Activated T-cell treated with anti-CD3 and anti-CD28 coated beads, Interleukin-2, amount 50 U/mL, for 48 hours (primary cell): Measurements from ENCODE around the gene RAB25.
"Not testable (repeated sequence)": the region's sequence is repeated elsewhere in the genome, so short reads cannot be mapped to it uniquely, and the experiment has no call there.

ENCODE experiments used
- DNase-seq, 2 experiments: peaks; one replicate each; pipeline ENCODE4 v3.0.0-alpha.2; 2020

Gene RAB25

DNA sequence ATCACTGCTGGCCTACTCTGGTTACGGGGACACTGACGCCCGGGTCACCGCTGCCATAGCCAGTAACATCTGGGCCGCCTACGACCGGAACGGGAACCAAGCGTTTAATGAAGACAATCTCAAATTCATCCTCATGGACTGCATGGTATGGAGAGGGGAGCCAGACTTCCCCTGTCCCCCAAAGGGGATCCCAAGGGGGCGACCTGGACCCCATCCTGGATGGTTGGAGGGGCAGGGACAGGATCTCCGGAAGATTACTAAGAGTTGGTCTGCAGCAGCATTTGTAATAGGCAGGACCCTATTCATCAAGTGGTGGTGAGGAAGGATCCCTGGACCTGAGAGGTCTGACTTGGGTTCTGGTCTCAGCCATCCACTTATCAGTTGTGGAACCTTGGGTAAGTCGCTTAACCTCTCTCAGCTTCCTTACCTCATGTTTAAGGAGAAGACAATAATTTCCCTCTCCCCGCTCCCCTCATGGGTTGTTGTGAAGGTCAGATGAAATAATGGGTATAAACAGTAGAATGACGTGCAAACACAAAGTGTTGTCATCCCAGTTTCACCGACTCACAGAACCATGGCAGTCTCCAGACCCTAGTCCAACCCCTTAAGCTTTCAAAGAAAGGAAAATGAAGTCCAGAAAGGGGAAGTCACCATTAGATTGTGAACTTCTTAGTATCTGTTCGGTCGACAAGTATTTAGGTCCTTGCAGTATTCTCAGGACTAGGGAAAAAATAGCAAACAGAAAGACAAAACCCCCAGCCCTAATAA, 5.5 kb upstream of the RAB25 start:
- no peak for DNase-seq

DNA sequence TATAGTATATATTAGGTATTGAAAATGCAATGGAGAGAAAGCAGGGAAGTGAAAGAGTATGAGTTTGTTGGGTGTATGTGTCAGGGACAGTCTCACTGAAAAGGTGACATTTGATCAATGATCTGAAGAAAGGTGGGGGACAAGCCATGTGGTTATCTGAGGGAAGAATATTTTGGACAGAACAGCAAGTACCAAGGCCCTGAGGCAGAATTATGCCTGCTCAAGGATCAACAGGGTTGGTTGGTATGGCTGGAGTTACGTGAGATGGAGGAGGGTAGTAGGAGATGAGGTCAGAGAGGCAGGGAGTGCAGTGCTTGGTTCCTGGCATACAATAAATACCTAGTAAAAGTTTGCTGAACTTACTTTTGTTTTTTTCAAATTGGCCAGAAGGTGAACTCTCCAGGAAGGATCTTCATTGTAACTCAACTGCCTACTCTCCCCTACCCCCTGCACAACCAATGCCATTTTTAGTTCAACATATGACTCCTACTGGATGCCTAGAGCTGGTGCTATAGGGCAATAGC, 4.6 kb upstream of the RAB25 start:
- no peak for DNase-seq

DNA sequence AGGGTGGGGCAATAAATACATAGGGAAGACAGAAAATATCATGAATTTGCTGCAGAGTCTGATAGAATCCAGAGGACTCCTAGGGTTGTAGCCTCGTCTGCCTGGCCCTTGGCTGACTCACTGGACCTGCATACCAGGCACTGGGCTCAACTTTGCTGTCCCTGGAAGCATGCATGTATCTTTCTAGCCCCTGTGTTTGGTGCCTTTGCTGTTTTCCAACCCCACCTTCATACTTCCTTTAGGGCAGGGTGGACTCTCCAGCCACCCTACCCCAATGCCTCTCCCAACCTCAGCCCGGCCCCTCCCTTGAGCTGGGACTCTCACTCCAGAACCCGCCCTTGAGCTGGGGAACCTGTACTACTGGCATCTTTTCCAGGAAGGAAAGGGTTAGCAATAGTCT, 1.2 kb downstream of the RAB25 start:
- no peak for DNase-seq

DNA sequence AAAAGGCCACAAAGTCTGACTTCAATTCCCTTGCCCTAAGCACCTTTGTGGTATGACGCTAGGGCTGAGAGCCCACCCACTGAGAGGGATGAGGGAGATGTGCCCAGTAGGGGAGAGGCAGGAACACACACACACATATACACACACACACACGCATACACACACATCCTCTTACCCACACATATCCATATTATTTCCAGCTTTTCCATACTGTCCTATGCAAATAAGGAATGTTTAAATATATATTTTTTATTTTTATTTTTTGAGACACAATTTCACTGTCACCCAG, 3.0 kb downstream of the RAB25 start:
- DNase-seq: no peak

DNA sequence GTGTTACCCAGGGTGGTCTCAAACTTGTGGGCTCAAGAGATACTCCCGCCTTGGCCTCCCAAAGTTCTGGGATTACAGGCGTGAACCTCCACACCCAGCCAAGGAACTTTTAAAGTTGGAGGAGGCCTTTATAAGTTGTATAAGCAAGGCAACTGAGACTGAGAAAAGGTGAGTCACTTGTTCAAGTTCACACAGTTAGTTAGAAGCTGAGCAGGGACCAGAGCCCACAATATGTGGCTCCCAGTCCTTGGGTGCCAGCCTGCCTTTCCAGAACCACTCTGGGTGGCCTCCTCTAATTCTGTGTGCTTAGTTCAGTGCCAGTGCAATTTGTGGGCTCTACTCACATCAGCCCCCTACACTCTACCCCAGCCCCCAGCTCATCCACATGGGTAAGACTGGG, 3.7 kb downstream of the RAB25 start:
- no peak for DNase-seq

DNA sequence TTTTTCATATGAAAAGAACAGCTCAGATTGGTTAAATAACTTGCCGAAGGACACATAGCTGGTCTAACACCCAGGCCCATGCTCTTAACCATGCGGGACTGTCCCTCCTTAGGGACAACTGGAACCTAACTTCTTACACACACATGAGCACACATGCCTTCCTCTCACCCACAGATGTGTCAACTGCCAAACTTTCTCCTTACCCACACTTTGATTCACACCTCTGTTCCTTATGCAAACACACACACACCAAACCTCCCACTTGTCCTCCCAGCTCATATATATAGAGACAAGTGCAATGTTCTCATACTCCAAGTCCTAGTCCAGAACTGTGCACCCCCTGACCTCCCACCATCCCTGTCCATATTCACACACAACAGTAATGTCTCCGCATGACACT, 4.3 kb downstream of the RAB25 start:
- no peak for DNase-seq

DNA sequence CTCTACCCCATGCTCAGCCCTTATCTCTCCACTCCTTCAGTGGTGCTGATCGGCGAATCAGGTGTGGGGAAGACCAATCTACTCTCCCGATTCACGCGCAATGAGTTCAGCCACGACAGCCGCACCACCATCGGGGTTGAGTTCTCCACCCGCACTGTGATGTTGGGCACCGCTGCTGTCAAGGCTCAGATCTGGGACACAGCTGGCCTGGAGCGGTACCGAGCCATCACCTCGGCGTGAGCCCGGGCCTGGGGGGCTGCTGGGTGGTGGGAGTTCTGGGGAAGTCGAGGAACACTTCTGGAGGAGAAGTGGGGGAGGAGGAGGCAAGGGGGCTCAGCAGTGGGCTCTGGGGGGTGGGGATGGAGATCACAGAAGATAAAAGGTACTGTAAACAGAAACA, 4.9 kb downstream of the RAB25 start:
- no peak for DNase-seq

DNA sequence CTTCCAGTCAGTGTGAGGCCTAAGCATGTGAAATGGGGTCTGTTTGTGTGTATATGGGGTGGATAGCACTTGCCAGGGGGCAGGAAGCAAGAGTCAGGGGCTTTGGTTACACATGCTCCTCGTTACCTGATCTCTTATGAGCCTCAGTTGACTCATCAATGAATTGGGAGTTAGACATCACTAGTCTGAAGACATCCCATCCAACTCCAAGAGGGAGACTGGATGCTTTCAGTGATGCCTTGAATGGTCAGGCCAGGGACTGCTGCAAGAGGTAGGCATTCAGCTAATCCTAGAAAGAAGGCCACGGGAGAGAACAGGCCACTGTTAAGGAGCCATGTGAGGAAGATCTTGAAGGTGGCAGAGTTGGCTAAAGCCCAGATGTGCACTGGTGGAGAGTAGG, 6.3 kb downstream of the RAB25 start:
- no peak for DNase-seq

DNA sequence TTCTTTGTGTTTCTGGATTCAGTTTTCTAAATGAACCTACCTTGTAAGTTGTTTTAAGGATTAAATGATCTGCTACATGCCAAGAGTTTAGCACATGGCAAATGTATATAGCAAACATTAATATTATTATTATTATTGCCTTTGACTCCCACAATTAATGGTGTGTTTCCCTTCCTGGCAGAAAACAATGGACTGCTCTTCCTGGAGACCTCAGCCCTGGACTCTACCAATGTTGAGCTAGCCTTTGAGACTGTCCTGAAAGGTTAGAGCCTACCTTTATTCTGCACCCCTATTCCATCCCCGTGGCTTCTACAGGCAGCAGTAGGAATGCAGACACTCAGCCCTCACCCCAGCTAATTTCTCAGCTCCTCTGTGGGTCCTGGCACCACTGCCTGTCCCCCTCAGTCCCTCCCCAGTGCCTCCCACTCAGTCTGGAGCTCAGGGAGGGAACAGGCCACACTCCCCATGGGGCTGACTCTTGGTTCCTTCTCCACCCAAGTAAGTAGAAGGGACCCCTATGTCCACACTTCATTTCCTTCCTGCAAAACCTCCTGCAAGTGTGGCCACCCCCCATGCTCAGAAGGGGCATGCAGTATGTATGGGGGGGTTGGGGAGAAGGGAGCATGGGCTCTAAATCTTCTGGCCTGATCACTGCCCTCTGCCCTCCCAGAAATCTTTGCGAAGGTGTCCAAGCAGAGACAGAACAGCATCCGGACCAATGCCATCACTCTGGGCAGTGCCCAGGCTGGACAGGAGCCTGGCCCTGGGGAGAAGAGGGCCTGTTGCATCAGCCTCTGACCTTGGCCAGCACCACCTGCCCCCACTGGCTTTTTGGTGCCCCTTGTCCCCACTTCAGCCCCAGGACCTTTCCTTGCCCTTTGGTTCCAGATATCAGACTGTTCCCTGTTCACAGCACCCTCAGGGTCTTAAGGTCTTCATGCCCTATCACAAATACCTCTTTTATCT, 8.8 kb downstream of the RAB25 start:
- no peak for DNase-seq

DNA sequence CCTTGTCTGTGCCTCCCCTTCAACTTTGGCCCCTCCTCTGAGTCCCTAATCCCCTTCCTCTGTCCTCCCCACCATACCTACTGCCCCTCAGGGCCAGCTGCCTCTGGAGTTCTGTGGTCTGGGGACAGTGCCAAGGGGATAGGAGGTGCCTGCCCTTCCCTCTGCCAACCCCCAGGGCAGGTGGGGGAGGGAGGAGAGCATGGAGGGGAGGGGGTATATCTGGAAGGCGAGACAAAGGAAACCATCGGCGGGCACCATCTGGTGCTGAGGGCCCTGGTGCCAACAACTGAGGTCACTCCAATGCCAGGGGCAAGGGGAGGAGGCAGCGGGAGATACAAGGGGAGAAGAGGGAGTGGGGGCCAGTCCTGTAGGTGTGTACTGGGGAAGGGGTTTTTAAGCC, 9.6 kb downstream of the RAB25 start:
- DNase-seq: no peak

DNA sequence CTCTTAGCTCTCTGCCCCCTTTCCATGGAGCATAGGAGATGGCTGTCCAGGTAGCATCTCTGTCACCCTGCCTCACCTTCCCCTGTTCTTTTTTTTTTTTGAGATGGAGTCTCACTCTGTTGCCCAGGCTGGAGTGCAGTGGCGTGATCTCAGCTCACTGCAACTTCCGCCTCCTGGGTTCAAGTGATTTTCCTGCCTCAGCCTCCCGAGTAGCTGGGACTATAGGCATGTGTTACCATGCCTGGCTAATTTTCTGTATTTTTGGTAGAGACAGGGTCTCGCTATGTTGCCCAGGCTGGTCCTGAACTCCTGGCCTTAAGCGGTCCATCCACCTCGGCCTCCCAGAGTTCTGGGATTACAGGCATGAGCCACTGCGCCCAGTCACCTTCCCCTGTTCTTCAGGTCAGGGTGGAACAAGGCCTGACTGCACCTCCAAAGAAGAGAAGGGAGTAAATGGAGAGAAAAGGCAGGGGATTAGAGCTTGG, 10.4 kb downstream of the RAB25 start:
- not testable (repeated sequence) for DNase-seq

DNA sequence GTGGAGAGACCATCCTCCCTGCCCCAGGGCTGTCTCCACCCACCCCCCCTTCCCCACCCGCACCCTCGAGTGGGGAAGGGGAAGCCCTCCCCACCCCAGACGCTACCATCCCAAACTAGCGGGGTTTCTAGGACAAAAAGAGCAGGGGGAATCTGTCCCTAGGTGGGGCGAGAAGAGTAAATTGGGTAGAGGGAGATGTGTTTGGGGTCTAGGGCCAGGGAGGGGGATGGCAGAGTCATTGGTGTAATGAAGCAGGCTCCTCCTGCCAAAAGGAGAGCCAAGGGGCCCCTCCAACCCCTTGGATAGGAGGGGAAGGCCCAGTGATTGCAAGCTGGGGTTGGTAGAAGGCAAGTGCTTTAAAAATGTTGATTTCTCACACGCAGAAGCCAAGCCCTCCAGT, 11.3 kb downstream of the RAB25 start:
- no peak for DNase-seq

DNA sequence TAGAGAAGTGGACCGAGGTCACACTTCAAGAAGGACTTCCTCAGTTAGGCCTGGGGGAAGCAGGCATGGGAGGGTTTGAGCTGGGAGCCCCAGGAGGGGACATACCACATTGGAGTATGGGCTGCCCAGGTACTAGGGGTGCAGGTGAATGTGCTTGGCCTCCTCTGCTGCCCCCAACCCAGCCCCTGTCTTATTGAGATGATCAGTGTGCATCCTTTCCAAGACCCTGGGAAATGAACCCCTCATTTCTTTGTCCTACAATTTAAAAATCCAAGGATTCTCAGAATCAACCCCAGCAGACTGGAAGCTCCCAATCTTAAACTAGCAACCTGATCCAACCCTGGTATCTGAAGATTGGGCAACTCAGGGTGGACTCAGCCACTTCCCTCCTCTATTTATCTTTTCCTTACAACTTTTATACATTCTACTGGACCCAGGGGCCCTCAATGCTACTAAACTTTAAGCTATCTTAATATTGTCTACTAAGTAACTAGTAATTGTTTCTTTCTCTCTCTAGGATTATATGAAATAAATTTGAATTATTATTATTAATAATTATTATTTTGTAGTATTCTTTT, 12.2 kb downstream of the RAB25 start:
- DNase-seq: no peak

DNA sequence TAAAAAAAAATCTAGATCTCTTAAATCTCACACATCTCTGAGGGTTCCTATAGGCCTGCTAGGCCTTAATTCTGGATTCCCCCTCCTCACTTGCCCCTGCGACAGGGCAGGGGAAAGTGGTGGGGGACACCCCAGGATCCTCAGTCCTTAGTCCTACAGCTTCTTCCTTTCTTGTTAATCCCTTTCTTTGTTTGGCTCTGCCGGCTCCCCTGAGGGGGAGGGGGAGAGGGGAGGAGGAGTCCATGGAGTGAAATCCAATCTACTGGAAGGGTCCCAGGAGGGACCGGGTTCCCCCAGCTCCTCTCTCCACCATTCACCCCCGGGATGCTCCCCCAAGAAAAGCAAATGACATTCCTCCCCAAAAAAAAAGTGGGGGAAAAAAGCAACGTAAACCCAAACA, 12.8 kb downstream of the RAB25 start:
- DNase-seq: no peak

DNA sequence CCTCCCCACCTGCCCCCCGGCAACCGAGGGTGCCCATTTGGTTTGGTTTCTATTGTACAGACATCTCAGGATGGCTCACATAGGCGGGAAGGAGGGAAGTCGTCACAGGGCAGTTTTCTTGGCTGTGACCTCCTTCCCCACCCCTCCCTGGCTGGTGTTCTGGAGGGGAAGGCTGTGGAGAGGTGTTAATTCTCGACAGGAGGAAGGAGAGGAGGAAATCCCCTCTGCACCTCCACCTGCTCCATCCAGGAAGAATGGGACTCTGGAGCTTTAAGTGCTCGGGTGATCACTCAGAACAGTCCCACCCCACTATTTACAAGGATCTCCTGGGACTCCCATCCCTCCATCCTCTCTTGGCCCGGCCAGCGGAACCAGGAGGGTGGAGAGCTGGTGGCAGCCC, 13.7 kb downstream of the RAB25 start:
- no peak for DNase-seq

DNA sequence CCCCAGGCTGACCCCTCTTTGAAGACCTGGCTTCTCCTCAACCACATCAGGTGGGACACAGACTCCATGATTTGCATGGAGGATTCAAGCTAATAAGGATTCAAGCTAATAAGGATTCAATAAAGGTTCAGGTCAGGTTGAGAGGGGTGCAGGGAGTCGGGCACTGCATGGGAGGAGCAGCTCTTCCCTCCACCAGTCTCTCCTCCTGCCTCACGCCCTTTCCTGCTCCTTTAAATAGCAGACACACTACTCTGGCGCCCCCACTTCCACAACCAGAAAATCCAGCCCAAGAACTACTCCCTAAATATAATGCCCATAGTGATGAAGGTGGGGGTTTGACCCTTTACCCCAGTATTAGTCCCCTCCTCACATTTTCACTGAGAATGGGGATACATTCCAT, 14.2 kb downstream of the RAB25 start:
- DNase-seq: no peak

DNA sequence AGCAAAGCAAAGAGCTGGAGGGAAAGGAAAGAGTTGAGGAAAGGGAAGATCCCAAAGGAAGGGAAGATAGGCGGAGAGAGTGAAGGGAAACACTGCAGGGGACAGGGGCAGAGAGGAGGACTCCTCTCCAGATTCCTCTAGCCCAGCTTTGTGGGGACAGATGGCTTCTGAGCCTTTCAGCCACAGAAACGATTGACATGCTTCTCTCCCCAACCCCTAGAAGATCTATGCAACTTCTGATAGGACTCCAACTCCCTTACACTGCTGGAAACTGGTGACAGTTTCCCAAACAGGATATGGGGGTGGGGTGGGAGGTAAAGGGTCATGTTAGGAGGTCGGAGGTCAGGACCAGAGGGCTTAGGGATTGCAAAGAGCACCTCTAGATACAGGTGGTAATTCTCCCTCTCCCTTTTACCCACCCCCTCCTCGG, 14.8 kb downstream of the RAB25 start:
- no peak for DNase-seq

DNA sequence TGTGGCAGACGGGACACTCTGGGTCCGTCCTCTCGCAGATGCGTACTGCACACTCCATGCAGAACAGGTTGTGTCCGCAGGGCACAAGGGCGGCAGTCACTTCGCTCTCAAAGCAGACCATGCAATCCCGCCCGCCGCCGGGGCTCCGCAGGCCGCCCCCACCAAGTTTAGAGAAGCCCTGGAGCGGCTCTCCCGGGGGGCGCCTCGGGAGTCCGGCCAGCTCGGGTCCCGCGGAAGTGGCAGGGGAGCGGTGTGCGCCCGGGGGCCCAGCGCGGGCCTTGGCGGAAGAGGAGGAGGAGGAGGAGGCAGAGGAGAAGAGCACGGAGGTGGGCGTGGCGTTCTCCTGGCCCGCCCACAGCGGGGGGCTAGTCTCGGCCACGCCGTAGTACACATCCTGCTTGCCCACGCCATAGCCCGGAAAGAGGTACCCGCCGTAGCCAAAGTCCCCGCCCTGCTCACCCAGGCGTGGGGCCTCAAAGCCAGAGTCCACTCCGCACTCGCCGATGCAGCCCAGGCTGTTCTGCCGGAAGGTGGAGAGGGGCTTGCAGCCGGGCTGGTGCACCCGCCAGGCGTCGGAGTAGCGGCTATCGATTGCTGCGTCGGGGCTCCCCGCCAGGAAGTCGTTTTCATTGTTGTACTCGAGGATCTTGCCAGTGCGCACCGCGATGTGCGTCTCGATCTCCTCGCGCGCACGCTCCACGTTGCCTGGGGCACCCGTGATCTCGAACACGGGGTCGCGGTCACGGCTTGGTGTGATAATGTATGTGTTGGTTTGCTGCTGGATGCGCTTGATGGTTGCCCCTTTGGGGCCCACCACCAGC, 15.9 kb downstream of the RAB25 start:
- peak in 1 of 2 experiments; percentile 44 for DNase-seq

DNA sequence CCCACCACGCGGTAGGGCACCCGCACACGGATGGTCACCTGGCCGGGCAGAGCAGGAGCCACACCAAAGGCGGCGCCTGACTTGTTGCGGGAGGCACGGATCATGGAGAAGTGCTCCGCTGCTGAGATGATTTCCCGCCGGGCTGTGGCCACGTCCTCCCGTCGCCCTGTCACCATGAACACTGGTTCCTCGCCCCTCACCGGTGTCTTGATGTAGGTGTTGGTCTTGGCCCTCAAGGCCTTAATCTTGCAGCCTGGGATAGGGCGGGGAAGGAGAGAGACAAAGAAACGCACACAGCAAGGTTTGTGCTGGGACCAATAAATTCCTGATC, 16.4 kb downstream of the RAB25 start:
- DNase-seq: no peak

DNA sequence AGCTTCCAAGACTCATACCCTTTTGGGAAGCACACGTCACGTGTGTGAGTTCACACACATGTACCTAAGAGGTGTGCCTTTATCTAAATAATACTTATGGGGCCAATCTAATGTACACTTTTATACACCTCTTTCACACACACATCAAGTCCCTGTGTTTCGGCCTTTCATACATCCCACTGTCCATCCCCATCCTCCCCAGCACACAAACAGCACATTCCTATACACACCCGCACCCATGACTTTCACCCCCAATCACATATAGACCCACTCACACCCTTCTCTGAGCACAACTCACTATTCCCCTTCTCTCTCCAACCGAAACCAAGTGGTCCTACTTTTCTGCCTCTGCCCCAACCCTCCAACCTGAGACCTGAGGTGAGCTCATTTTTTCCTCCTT, 17.8 kb downstream of the RAB25 start:
- DNase-seq: no peak

DNA sequence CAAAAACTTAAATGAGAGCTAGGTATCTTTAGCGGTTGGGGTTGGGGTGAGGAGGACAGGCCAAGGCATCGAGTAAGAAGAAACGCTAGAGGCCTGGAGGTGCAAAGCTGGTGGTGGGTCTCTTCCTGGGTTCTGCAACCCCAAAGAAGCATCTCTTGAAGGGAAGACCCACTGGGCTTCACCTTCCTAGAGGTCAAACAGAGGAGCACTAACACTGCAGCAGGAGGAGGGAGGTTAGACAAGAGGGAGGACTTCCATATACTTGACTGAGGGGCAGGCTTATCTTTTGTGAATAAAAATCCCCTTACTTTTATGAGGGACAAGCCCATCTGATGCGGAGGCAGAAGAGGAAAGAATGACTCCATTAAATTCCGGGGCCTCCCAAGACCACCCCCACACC, 18.8 kb downstream of the RAB25 start:
- DNase-seq: no peak

DNA sequence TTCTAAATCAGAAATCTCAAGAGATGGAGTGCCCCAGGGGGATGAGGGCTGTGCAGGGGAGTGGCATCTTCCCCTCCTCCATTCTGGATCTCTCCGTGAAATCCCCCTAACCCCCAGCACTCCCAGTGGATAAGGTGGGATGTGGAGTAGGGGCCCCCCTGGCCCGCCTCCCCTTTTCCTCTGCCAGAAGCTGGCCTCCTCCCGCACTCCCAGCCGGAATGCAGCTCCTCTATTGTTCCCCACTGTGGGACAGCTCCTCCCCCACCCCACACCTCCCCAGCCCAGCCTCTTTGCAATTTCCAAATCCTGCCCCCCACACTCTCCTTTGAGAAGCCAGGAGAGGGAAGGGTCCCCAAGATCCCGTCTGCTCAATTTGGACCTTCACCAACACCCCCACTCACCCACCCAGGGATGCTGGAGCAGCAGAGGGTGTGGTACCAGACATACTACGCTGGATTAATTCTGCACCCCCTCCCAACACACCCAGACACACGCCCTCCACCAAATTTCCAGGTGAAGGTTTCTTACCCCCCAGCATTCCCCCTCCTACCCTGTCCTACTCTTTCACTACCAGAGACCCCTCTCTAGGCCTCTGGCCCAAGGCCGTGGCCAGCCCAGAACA, 19.4 kb downstream of the RAB25 start:
- DNase-seq: no peak

DNA sequence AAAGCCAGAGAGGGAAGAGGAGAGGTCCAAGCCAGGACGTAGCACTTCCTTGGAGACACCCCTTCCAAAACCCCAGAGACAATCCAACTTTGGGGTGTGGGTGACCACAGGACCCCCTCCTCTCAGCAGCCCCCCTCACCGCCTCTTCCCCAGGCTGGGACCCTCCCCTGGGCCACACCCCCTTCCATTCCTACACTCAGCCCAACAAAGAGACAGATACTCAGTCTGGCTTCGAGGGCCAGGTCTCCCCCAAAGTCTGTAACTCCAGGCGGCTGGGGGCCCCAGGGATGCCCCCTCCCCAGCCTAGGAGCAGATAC, 19.9 kb downstream of the RAB25 start:
- no peak for DNase-seq
